Adrenal gland (tissue), 5 donors: ENCODE data around the gene PGA4.
"Not testable (repeated sequence)": the region's sequence is repeated elsewhere in the genome, so short reads cannot be mapped to it uniquely, and the experiment has no call there.

Experiments used
- POLR2A ChIP-seq, 2 donors: fragments of 450-650 bp; IDR thresholded peaks; one replicate each; pipeline ENCODE4 v1.6.1; 2017; ENCODE audit warnings: antibody characterized with exemption in 2 of 2, mild to moderate bottlenecking in 2 of 2, moderate library complexity in 1 of 2
- TF ChIP-seq, protein P1 (sequence below), 6 experiments: fragments of 450-650 bp in 4 of 6; fragments of 200-600 bp in 2 of 6; sonication (generic) in 1 of 6; IDR thresholded peaks; 1 replicate in 5 of 6; 2 replicates in 1 of 6; pipeline versions ENCODE4 v1.5.1 to v1.8.0; 2016 to 2021; ENCODE audit warnings: antibody characterized with exemption in 6 of 6, mild to moderate bottlenecking in 2 of 6, moderate library complexity in 1 of 6
- donor health status: DM: no; HTN: no; CAD: no.

DNA sequence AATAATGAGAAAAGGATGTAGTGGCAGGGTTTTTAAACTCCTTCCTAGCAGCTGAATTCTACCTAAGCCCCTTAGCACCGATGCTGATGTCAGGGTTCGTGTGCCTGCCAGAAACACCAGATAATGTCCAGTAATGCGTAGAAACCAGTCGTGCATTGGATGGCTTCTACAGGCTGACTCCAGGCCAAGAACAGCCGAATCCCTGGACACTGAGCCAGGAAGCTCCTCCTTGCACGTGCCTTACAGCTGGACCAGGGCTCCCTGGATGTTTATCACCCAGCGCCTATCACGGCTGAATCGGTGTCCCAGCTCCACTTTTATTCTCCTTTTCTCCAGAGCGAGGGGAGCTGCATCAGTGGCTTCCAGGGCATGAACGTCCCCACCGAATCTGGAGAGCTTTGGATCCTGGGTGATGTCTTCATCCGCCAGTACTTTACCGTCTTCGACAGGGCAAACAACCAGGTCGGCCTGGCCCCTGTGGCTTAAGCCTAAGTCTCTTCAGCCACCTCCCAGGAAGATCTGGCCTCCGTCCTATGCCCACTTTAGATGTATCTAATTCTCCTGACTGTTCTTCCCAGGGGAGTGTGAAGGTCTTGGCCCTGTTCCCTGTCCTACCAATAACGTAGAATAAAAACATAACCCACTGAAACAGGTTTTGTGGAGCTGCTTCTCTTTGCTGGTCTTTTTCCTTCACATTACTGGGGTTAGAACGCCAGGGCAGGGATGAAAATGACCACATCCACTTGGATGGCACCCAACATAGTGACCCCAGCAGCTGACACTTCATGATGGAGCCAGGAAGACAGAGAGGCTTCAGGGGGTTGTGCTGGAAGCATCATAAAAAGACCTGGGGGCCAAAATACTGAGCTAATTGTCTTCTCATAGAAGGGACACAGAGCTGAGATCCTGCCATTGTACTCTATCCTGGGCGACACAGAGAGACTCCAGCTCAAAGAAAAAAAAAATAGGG lies 28.9 kb downstream of the PGA4 start:
- not testable (repeated sequence) for TF ChIP-seq POLR2A (IDR thresholded peaks at IDR 0.05)
- TF ChIP-seq, protein P1, sequence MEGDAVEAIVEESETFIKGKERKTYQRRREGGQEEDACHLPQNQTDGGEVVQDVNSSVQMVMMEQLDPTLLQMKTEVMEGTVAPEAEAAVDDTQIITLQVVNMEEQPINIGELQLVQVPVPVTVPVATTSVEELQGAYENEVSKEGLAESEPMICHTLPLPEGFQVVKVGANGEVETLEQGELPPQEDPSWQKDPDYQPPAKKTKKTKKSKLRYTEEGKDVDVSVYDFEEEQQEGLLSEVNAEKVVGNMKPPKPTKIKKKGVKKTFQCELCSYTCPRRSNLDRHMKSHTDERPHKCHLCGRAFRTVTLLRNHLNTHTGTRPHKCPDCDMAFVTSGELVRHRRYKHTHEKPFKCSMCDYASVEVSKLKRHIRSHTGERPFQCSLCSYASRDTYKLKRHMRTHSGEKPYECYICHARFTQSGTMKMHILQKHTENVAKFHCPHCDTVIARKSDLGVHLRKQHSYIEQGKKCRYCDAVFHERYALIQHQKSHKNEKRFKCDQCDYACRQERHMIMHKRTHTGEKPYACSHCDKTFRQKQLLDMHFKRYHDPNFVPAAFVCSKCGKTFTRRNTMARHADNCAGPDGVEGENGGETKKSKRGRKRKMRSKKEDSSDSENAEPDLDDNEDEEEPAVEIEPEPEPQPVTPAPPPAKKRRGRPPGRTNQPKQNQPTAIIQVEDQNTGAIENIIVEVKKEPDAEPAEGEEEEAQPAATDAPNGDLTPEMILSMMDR (IDR thresholded peaks at IDR 0.05), result not testable (repeated sequence)
